Fibroblast of lung (primary cell): ENCODE measurements around the gene TANC1.

Experiments used
- CTCF ChIP-seq, 2 donors: IDR thresholded peaks in 1 of 2; conservative IDR thresholded peaks in 1 of 2; 1 replicate in 1 of 2; 2 replicates in 1 of 2; pipeline ENCODE4 v1.5.1; 2011 to 2012; ENCODE audit warnings: low read length in 2 of 2, control low read depth in 1 of 2, inconsistent platforms in 1 of 2, low read depth in 1 of 2, mild to moderate bottlenecking in 1 of 2
- EZH2 ChIP-seq: IDR thresholded peaks from 2 replicates; pipeline ENCODE4 v1.5.1; 2012; ENCODE audit warnings: low read length, control low read depth, mild to moderate bottlenecking; ENCODE audit errors: missing control alignments

- no peak for TF ChIP-seq CTCF (conservative IDR thresholded peaks at IDR 0.05 in 1 of 2, IDR thresholded peaks at IDR 0.05 in 1 of 2; ENCODE audit: low read depth in 1 of 2, low read length in 2 of 2)
- TF ChIP-seq EZH2 = no peak
Measured at GRCh38 chr2:159152128-159152778, 183.8 kb downstream of the TANC1 start.
